ENCODE measurements around the gene SLC22A3. TPM values are rescaled to one million over a fixed set of nuclear protein-coding genes. Genes with fewer than 3 reads are reported as not detected.

The SLC22A3 gene
- total RNA-seq, 1 experiment from 2014 or later = 2.4 TPM

- no peaks in the 10 kb centered on the region for H3K9me3 ChIP-seq
- no peak for TF ChIP-seq CTCF (IDR thresholded peaks at IDR 0.05; ENCODE audit: insufficient read depth in 1 of 2, low read depth in 1 of 2, low read length in 1 of 2, severe bottlenecking in 1 of 2, unreplicated experiment in 1 of 2)
- no peak overlapping the region for H3K27ac Mint-ChIP-seq (ENCODE audit: unreplicated experiment)
- H3K9me3 Mint-ChIP-seq (ENCODE audit: unreplicated experiment) = no peaks in the 10 kb centered on the region
- H3K27me3 Mint-ChIP-seq (ENCODE audit: insufficient read depth, unreplicated experiment) = peaks cover 14% of the 10 kb centered on the region
- ChIA-PET CTCF (no interaction called here), POLR2A (no interaction called here)
- no peaks in the 10 kb centered on the region for H3K4me1 ChIP-seq
- H3K4me1 Mint-ChIP-seq (ENCODE audit: low read depth, unreplicated experiment) = peaks cover 7% of the 10 kb centered on the region
- H3K36me3 ChIP-seq (ENCODE audit: control insufficient read depth, insufficient read depth, low read length) = no peaks in the 10 kb centered on the region
- intact Hi-C loops (cut with micrococcal nuclease; ENCODE audit: unreplicated experiment) = no loop called here
- no peak overlapping the region for H3K4me3 Mint-ChIP-seq (ENCODE audit: unreplicated experiment)
- no peak overlapping the region for H3K4me3 ChIP-seq (ENCODE audit: low read depth, low read length)
- H3K36me3 Mint-ChIP-seq (ENCODE audit: insufficient read depth, unreplicated experiment) = no peaks in the 10 kb centered on the region
- H3K27me3 ChIP-seq (replicated peaks; ENCODE audit: control insufficient read depth, insufficient read depth, low read length) = no peaks in the 10 kb centered on the region; the same call in 1 of the 2 replicates
- BruUV-seq (replicated peaks) = no TSS peak
- DNase-seq = no peak
These were observed 14.3 kb upstream of the SLC22A3 start for GRCh38 chr6:160333841-160334240.

GRCh38 chr6:160336200-160336599 lies 12.0 kb upstream of the SLC22A3 start:
- TF ChIP-seq CTCF (IDR thresholded peaks at IDR 0.05; ENCODE audit: insufficient read depth in 1 of 2, low read depth in 1 of 2, low read length in 1 of 2, severe bottlenecking in 1 of 2, unreplicated experiment in 1 of 2) = no peak
- no peak overlapping the region for H3K4me3 ChIP-seq (ENCODE audit: low read depth, low read length)
- H3K36me3 Mint-ChIP-seq (ENCODE audit: insufficient read depth, unreplicated experiment) = no peaks in the 10 kb centered on the region
- H3K4me1 ChIP-seq = no peaks in the 10 kb centered on the region
- no peaks in the 10 kb centered on the region for H3K36me3 ChIP-seq (ENCODE audit: control insufficient read depth, insufficient read depth, low read length)
- no peaks in the 10 kb centered on the region for H3K9me3 Mint-ChIP-seq (ENCODE audit: unreplicated experiment)
- ChIA-PET CTCF (no interaction called here), POLR2A (no interaction called here)
- H3K4me3 Mint-ChIP-seq (ENCODE audit: unreplicated experiment) = no peak overlapping the region
- peaks cover 14% of the 10 kb centered on the region for H3K27me3 Mint-ChIP-seq (ENCODE audit: insufficient read depth, unreplicated experiment)
- H3K27me3 ChIP-seq (replicated peaks; ENCODE audit: control insufficient read depth, insufficient read depth, low read length) = no peaks in the 10 kb centered on the region; the same call in 1 of the 2 replicates
- no peak overlapping the region for H3K27ac Mint-ChIP-seq (ENCODE audit: unreplicated experiment)
- H3K9me3 ChIP-seq = no peaks in the 10 kb centered on the region
- no TSS peak for BruUV-seq (replicated peaks)
- H3K4me1 Mint-ChIP-seq (ENCODE audit: low read depth, unreplicated experiment) = peaks cover 7% of the 10 kb centered on the region
- intact Hi-C loops (cut with micrococcal nuclease; ENCODE audit: unreplicated experiment) = no loop called here
- DNase-seq = no peak

GRCh38 chr6:160337301-160337700 lies 10.9 kb upstream of the SLC22A3 start:
- H3K4me3 Mint-ChIP-seq (ENCODE audit: unreplicated experiment) = no peak overlapping the region
- peaks cover 7% of the 10 kb centered on the region for H3K4me1 Mint-ChIP-seq (ENCODE audit: low read depth, unreplicated experiment)
- Histone ChIP-seq H3K36me3 (ENCODE audit: control insufficient read depth, insufficient read depth, low read length) (no peaks in the 10 kb centered on the region), H3K27me3 (replicated peaks; ENCODE audit: control insufficient read depth, insufficient read depth, low read length) (no peaks in the 10 kb centered on the region; the same call in 1 of the 2 replicates), H3K9me3 (no peaks in the 10 kb centered on the region), H3K4me3 (ENCODE audit: low read depth, low read length) (no peak overlapping the region), H3K4me1 (no peaks in the 10 kb centered on the region)
- H3K36me3 Mint-ChIP-seq (ENCODE audit: insufficient read depth, unreplicated experiment) = no peaks in the 10 kb centered on the region
- H3K27ac Mint-ChIP-seq (ENCODE audit: unreplicated experiment) = no peak overlapping the region
- ChIA-PET POLR2A (no interaction called here), CTCF (no interaction called here)
- no peak for DNase-seq
- intact Hi-C loops (cut with micrococcal nuclease; ENCODE audit: unreplicated experiment) = no loop called here
- BruUV-seq (replicated peaks) = no TSS peak
- peaks cover 6% of the 10 kb centered on the region for H3K27me3 Mint-ChIP-seq (ENCODE audit: insufficient read depth, unreplicated experiment)
- H3K9me3 Mint-ChIP-seq (ENCODE audit: unreplicated experiment) = no peaks in the 10 kb centered on the region
- no peak for TF ChIP-seq CTCF (IDR thresholded peaks at IDR 0.05; ENCODE audit: insufficient read depth in 1 of 2, low read depth in 1 of 2, low read length in 1 of 2, severe bottlenecking in 1 of 2, unreplicated experiment in 1 of 2)
